Hepatocyte (in vitro differentiated cells): ENCODE measurements around the gene STEEP1.

Experiments used
- EZH2phosphoT487 ChIP-seq: fragments of 200-600 bp; sonication (generic); IDR thresholded peaks from one replicate; pipeline ENCODE4 v1.6.1; 2018; ENCODE audit warnings: antibody characterized with exemption, mild to moderate bottlenecking, low read depth, moderate library complexity; ENCODE audit not compliant: unreplicated experiment, severe bottlenecking
- TF ChIP-seq, protein P1 (sequence below): fragments of 200-600 bp; sonication (generic); IDR thresholded peaks from 2 replicates; pipeline ENCODE4 v1.5.1; 2016; ENCODE audit warnings: antibody characterized with exemption, mild to moderate bottlenecking; ENCODE audit not compliant: poor library complexity

DNA sequence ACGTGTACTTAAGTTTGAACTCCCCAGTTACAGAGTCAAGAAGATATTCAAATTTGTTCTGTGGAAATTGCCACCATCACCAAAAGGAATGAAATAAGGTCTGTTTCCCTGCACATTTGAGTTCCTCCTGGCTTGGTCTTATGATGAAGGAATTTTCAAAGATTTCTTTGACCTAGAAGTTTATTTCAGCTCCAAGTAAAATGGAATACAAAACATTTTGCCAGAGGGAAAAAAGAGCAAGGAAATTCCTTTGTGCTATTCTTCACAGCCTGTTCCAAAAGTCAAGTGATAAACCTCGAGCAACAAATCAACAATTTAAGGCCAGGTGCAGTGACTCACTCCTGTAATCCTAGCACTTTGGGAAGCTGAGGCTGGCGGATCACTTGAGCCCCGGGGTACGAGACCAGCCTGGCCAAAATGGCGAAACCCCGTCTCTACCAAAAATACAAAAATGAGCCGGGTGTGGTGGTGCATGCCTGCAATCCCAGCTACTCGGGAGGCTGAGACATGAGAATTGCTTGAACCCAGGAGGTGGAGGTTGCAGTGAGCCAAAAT, 37.6 kb upstream of the STEEP1 start:
- no peak for TF ChIP-seq EZH2phosphoT487
- TF ChIP-seq, protein P1, sequence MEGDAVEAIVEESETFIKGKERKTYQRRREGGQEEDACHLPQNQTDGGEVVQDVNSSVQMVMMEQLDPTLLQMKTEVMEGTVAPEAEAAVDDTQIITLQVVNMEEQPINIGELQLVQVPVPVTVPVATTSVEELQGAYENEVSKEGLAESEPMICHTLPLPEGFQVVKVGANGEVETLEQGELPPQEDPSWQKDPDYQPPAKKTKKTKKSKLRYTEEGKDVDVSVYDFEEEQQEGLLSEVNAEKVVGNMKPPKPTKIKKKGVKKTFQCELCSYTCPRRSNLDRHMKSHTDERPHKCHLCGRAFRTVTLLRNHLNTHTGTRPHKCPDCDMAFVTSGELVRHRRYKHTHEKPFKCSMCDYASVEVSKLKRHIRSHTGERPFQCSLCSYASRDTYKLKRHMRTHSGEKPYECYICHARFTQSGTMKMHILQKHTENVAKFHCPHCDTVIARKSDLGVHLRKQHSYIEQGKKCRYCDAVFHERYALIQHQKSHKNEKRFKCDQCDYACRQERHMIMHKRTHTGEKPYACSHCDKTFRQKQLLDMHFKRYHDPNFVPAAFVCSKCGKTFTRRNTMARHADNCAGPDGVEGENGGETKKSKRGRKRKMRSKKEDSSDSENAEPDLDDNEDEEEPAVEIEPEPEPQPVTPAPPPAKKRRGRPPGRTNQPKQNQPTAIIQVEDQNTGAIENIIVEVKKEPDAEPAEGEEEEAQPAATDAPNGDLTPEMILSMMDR = no peak
